IPS-18a (cell line): ENCODE data around the gene PABPN1L.
"Not testable (repeated sequence)": the region's sequence is repeated elsewhere in the genome, so short reads cannot be mapped to it uniquely, and the experiment has no call there.

ENCODE experiments used
- H3K27ac ChIP-seq: one replicate; pipeline ENCODE4 v1.5.1; 2013; ENCODE audit warnings: low read length
- H3K27me3 ChIP-seq: one replicate; pipeline ENCODE4 v1.6.1; 2013; ENCODE audit warnings: mild to moderate bottlenecking, low read length; ENCODE audit not compliant: control insufficient read depth, insufficient read depth
- H3K36me3 ChIP-seq: one replicate; pipeline ENCODE4 v1.6.1; 2013; ENCODE audit warnings: low read depth, low read length; ENCODE audit not compliant: control insufficient read depth
- H3K4me1 ChIP-seq: one replicate; pipeline ENCODE4 v1.6.1; 2013; ENCODE audit warnings: low read depth, low read length; ENCODE audit not compliant: control insufficient read depth
- H3K4me3 ChIP-seq: one replicate; pipeline ENCODE4 v1.5.1; 2013; ENCODE audit warnings: low read length
- H3K9ac ChIP-seq: one replicate; pipeline ENCODE4 v1.6.1; 2013; ENCODE audit warnings: mild to moderate bottlenecking, low read length, moderate library complexity
- H3K9me3 ChIP-seq: one replicate; pipeline ENCODE4 v1.6.1; 2013; ENCODE audit warnings: low read depth, low read length; ENCODE audit not compliant: control insufficient read depth

PABPN1L gene

GRCh38 chr16:88899901-88900661 is 33.6 kb upstream of the PABPN1L start:
- Histone ChIP-seq H3K27ac (no peak overlapping the region), H3K36me3 (no peaks in the 10 kb centered on the region), H3K9ac (no peak overlapping the region), H3K9me3 (no peaks in the 10 kb centered on the region), H3K27me3 (no peaks in the 10 kb centered on the region), H3K4me3 (no peak overlapping the region), H3K4me1 (peaks cover under 1% of the 10 kb centered on the region)

- Histone ChIP-seq H3K36me3 (no peaks in the 10 kb centered on the region), H3K9me3 (no peaks in the 10 kb centered on the region), H3K27ac (no peak overlapping the region), H3K27me3 (no peaks in the 10 kb centered on the region), H3K4me1 (no peaks in the 10 kb centered on the region), H3K4me3 (no peak overlapping the region), H3K9ac (no peak overlapping the region)
These were observed 31.4 kb upstream of the PABPN1L start for GRCh38 chr16:88897696-88898425.

GRCh38 chr16:88896238-88897070 is 30.0 kb upstream of the PABPN1L start:
- Histone ChIP-seq H3K4me3 (no peak overlapping the region), H3K27ac (no peak overlapping the region), H3K27me3 (no peaks in the 10 kb centered on the region), H3K9ac (no peak overlapping the region), H3K4me1 (no peaks in the 10 kb centered on the region), H3K9me3 (no peaks in the 10 kb centered on the region), H3K36me3 (no peaks in the 10 kb centered on the region)

- H3K36me3 ChIP-seq, result no peaks in the 10 kb centered on the region
- H3K27me3 ChIP-seq, result no peaks in the 10 kb centered on the region
- no peak overlapping the region for H3K27ac ChIP-seq
- H3K9me3 ChIP-seq, result no peaks in the 10 kb centered on the region
- H3K4me3 ChIP-seq, result no peak overlapping the region
- no peaks in the 10 kb centered on the region for H3K4me1 ChIP-seq
- H3K9ac ChIP-seq, result no peak overlapping the region
These were observed 28.9 kb upstream of the PABPN1L start for GRCh38 chr16:88895335-88895734.

GRCh38 chr16:88894681-88895300 is 28.3 kb upstream of the PABPN1L start:
- Histone ChIP-seq H3K27me3 (no peaks in the 10 kb centered on the region), H3K4me3 (no peak overlapping the region), H3K9ac (no peak overlapping the region), H3K9me3 (no peaks in the 10 kb centered on the region), H3K27ac (no peak overlapping the region), H3K36me3 (no peaks in the 10 kb centered on the region), H3K4me1 (no peaks in the 10 kb centered on the region)

GRCh38 chr16:88894266-88894665 is 27.8 kb upstream of the PABPN1L start:
- not testable (repeated sequence) for H3K27me3 ChIP-seq, H3K9ac ChIP-seq, H3K27ac ChIP-seq, H3K4me1 ChIP-seq, H3K4me3 ChIP-seq, H3K9me3 ChIP-seq, H3K36me3 ChIP-seq

GRCh38 chr16:88893127-88893968 is 26.9 kb upstream of the PABPN1L start:
- Histone ChIP-seq H3K36me3 (no peaks in the 10 kb centered on the region), H3K27ac (no peak overlapping the region), H3K9me3 (no peaks in the 10 kb centered on the region), H3K4me1 (no peaks in the 10 kb centered on the region), H3K27me3 (no peaks in the 10 kb centered on the region), H3K4me3 (no peak overlapping the region), H3K9ac (no peak overlapping the region)

GRCh38 chr16:88892065-88892464 is 25.6 kb upstream of the PABPN1L start:
- H3K36me3 ChIP-seq, result no peaks in the 10 kb centered on the region
- H3K9ac ChIP-seq, result no peak overlapping the region
- no peaks in the 10 kb centered on the region for H3K9me3 ChIP-seq
- no peaks in the 10 kb centered on the region for H3K27me3 ChIP-seq
- H3K4me3 ChIP-seq, result no peak overlapping the region
- no peaks in the 10 kb centered on the region for H3K4me1 ChIP-seq
- no peak overlapping the region for H3K27ac ChIP-seq

GRCh38 chr16:88891083-88891482 is 24.6 kb upstream of the PABPN1L start:
- H3K36me3 ChIP-seq, result no peaks in the 10 kb centered on the region
- no peaks in the 10 kb centered on the region for H3K27me3 ChIP-seq
- no peak overlapping the region for H3K4me3 ChIP-seq
- no peaks in the 10 kb centered on the region for H3K4me1 ChIP-seq
- no peak overlapping the region for H3K9ac ChIP-seq
- no peaks in the 10 kb centered on the region for H3K9me3 ChIP-seq
- H3K27ac ChIP-seq, result no peak overlapping the region

GRCh38 chr16:88889702-88890352 is 23.4 kb upstream of the PABPN1L start:
- H3K36me3 ChIP-seq, H3K9ac ChIP-seq, H3K4me1 ChIP-seq: not testable (repeated sequence)

More at GRCh38 chr16:88889702-88890352, 23.4 kb upstream of the PABPN1L start:
- not testable (repeated sequence) for H3K9me3 ChIP-seq, H3K27ac ChIP-seq, H3K27me3 ChIP-seq, H3K4me3 ChIP-seq
